SU-DHL-6 (cell line): Measurements from ENCODE around the gene NCOA6.

Experiments
- H2AFZ ChIP-seq: fragments of 200-600 bp; sonication (generic); 2 replicates; pipeline ENCODE4 v1.6.1; 2014; ENCODE audit warnings: low read depth, mild to moderate bottlenecking, moderate library complexity, mixed read lengths, antibody characterized with exemption, low read length; ENCODE audit not compliant: severe bottlenecking
- H3F3A ChIP-seq: fragments of 200-600 bp; shearing (Covaris generic); 2 replicates; pipeline ENCODE4 v1.6.0; 2016; ENCODE audit warnings: antibody characterized with exemption, mild to moderate bottlenecking; ENCODE audit not compliant: insufficient read depth
- H3K27ac ChIP-seq: fragments of 200-600 bp; sonication (generic); 2 replicates; pipeline ENCODE4 v1.5.1; 2016; ENCODE audit warnings: low read depth, mild to moderate bottlenecking, low read length, moderate library complexity, mixed read lengths
- H3K27me3 ChIP-seq: fragments of 200-600 bp; sonication (generic), shearing (Covaris generic); 2 replicates; pipeline ENCODE4 v1.6.0; 2014; ENCODE audit warnings: mild to moderate bottlenecking, low read length
- H3K36me3 ChIP-seq: fragments of 200-600 bp; sonication (generic); 2 replicates; pipeline ENCODE4 v1.6.1; 2014; ENCODE audit warnings: mild to moderate bottlenecking, low read length, mixed read lengths
- H3K4me2 ChIP-seq: fragments of 300-600, 200-600 bp; shearing (Covaris generic), sonication (generic); 2 replicates; pipeline ENCODE4 v1.6.0; 2014; ENCODE audit warnings: low read length, low read depth, mild to moderate bottlenecking; ENCODE audit not compliant: poor library complexity, severe bottlenecking
- H3K4me3 ChIP-seq: fragments of 200-600 bp; sonication (generic); 2 replicates; pipeline ENCODE4 v1.5.1; 2014; ENCODE audit warnings: antibody characterized with exemption, low read length, mild to moderate bottlenecking, mixed read lengths; ENCODE audit not compliant: insufficient read depth, poor library complexity, severe bottlenecking
- H3K79me2 ChIP-seq: fragments of 200-600 bp; sonication (generic); 2 replicates; pipeline ENCODE4 v1.6.1; 2014; ENCODE audit warnings: mild to moderate bottlenecking, low read length, moderate library complexity; ENCODE audit not compliant: insufficient read depth
- H3K9ac ChIP-seq: fragments of 200-600 bp; sonication (generic); 2 replicates; pipeline ENCODE4 v1.7.0; 2014; ENCODE audit warnings: mild to moderate bottlenecking, low read length
- H3K9me2 ChIP-seq: fragments of 200-600 bp; sonication (generic); replicated peaks from 2 replicates; pipeline ENCODE4 v1.6.1; 2014; ENCODE audit warnings: low read length; ENCODE audit not compliant: insufficient read depth
- H3K9me3 ChIP-seq: fragments of 200-600 bp; sonication (generic); 2 replicates; pipeline ENCODE4 v1.6.1; 2014; ENCODE audit warnings: low read length, mixed read lengths; ENCODE audit not compliant: insufficient read depth
- H4K20me1 ChIP-seq: fragments of 200-600 bp; sonication (generic); 2 replicates; pipeline ENCODE4 v1.6.1; 2014; ENCODE audit warnings: low read depth, mild to moderate bottlenecking, antibody characterized with exemption, low read length, moderate library complexity, mixed read lengths
- EZH2phosphoT487 ChIP-seq: fragments of 200-600 bp; sonication (generic), shearing (Covaris generic); conservative IDR thresholded peaks from 2 replicates; pipeline ENCODE4 v1.6.1; 2018; ENCODE audit warnings: mild to moderate bottlenecking, antibody characterized with exemption, low read length, moderate library complexity, mixed read lengths
- TF ChIP-seq, protein P1 (sequence below): fragments of 200-600 bp; sonication (generic); IDR thresholded peaks from one replicate; pipeline ENCODE4 v1.5.1; 2017; ENCODE audit warnings: antibody characterized with exemption, mild to moderate bottlenecking, low read length, moderate library complexity; ENCODE audit not compliant: insufficient read depth, poor library complexity, severe bottlenecking

Gene NCOA6

DNA sequence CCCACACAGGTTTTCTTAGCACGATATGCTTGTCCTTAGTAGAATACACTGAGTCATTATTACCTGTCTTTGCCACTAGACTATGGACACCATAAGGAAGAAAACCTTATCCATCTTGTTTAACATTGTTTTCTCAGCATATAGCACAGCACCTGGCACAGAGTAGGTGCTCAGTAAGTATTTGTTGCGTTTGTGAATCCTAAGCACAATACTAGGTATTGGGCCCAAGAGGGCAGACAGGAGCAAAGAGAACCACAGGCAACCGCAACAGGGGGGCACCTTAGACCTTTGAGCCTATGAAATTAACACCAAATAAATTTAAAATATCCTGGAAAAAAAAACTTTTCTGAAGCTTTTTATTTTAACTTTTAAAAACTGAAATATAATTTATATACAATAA, 3.7 kb upstream of the NCOA6 start:
- Histone ChIP-seq H3F3A (no peaks in the 10 kb centered on the region), H3K9me2 (no peaks in the 10 kb centered on the region), H3K4me3 (no peak overlapping the region), H3K9me3 (no peaks in the 10 kb centered on the region), H3K36me3 (no peaks in the 10 kb centered on the region), H3K9ac (no peak overlapping the region), H4K20me1 (no peaks in the 10 kb centered on the region; the same call in 1 of the 2 replicates), H2AFZ (no peak overlapping the region), H3K27ac (no peak overlapping the region), H3K4me2 (no peak overlapping the region), H3K27me3 (no peaks in the 10 kb centered on the region), H3K79me2 (peaks cover 9% of the 10 kb centered on the region)
- no peak for TF ChIP-seq EZH2phosphoT487
- TF ChIP-seq, protein P1, sequence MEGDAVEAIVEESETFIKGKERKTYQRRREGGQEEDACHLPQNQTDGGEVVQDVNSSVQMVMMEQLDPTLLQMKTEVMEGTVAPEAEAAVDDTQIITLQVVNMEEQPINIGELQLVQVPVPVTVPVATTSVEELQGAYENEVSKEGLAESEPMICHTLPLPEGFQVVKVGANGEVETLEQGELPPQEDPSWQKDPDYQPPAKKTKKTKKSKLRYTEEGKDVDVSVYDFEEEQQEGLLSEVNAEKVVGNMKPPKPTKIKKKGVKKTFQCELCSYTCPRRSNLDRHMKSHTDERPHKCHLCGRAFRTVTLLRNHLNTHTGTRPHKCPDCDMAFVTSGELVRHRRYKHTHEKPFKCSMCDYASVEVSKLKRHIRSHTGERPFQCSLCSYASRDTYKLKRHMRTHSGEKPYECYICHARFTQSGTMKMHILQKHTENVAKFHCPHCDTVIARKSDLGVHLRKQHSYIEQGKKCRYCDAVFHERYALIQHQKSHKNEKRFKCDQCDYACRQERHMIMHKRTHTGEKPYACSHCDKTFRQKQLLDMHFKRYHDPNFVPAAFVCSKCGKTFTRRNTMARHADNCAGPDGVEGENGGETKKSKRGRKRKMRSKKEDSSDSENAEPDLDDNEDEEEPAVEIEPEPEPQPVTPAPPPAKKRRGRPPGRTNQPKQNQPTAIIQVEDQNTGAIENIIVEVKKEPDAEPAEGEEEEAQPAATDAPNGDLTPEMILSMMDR, result no peak

DNA sequence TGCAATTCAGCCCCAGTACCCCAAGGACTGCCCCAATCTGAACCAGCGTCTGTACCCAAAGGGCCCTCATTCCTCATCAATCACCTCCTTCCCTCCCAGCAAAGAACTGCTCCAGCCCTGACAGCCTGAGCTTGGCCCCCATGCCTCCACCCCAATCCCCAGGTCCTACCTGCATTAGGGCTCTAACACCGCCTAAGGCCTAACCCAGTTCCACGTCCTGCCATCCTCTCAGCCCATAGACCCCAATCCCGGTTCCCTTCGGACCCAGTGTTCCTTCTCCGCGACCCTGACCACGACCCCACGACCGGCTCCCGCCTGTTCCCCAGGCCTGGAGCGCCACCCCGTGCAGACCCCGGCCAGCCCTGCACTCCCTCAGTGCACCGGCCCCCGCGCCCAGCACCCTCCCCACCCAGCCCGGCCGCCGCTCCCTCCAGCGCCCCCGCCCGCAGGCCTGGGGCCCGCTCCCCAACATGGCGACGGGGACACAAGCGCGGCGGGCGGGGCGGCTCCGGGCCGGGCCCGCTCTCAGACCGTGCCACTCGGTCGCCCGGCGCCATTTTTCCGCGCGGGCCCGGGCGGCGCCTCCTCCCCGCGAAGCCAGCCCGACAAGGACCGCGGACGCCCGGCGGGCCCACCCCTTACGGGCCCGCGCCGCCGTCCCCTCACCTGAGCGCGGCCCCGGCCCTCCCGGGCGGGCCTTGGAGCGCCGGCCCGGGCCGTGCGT, 483 bp downstream of the NCOA6 start:
- TF ChIP-seq, protein P1, result no peak
- TF ChIP-seq EZH2phosphoT487, result no peak
- peaks cover 48% of the 10 kb centered on the region for H3K79me2 ChIP-seq
- H3K27me3 ChIP-seq, result no peaks in the 10 kb centered on the region
- H3K27ac ChIP-seq, result peak overlapping the region; percentile 66
- H2AFZ ChIP-seq, result peak overlapping the region; percentile 32
- H3K4me2 ChIP-seq, result peak overlapping the region; percentile 99
- H3K9me3 ChIP-seq, result no peaks in the 10 kb centered on the region
- H3F3A ChIP-seq, result no peaks in the 10 kb centered on the region; the same call in 1 of the 2 replicates
- H4K20me1 ChIP-seq, result peaks cover 5% of the 10 kb centered on the region; the same call in 1 of the 2 replicates
- peak overlapping the region; percentile 56 for H3K4me3 ChIP-seq
- H3K9me2 ChIP-seq, result no peaks in the 10 kb centered on the region
- peak overlapping the region; percentile 65 for H3K9ac ChIP-seq
- H3K36me3 ChIP-seq, result no peaks in the 10 kb centered on the region

DNA sequence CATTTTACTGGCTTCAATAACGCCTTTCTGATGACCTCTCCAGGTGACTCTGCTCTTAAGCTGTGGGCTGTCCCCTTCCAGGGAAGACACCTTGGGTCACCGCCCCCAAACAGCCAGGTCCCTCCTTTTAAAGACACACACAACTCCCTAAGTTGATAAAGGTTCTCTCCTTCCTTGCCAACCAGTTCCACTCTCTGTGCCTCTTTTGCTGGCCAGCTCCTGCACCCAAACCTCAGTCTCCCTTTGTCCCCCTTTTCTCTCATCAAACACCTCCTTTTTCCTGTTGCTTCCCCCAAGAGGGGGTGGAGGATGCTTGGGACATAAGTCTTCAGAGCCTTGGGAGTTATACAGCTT, 1.0 kb downstream of the NCOA6 start:
- H3K79me2 ChIP-seq, result peaks cover 53% of the 10 kb centered on the region

More for the DNA sequence above, 1.0 kb downstream of the NCOA6 start:
- Histone ChIP-seq H3K27ac (peak overlapping the region; percentile 66), H2AFZ (no peak overlapping the region), H3K9ac (peak overlapping the region; percentile 65), H3K9me2 (no peaks in the 10 kb centered on the region), H3F3A (no peaks in the 10 kb centered on the region; the same call in 1 of the 2 replicates), H3K4me3 (peak overlapping the region; percentile 56), H4K20me1 (peaks cover 5% of the 10 kb centered on the region; the same call in 1 of the 2 replicates), H3K36me3 (no peaks in the 10 kb centered on the region), H3K9me3 (no peaks in the 10 kb centered on the region), H3K4me2 (peak overlapping the region; percentile 99), H3K27me3 (no peaks in the 10 kb centered on the region)
- TF ChIP-seq, protein P1, result no peak
- TF ChIP-seq EZH2phosphoT487, result no peak
